D721Med (cell line): ENCODE data around the gene CLMP.
"Not testable (repeated sequence)": the region's sequence is repeated elsewhere in the genome, so short reads cannot be mapped to it uniquely, and the experiment has no call there.

Experiments used
- DNase-seq: peaks from one replicate; pipeline ENCODE4 v3.0.0; 2011; ENCODE audit warnings: low spot score; ENCODE audit not compliant: insufficient read length
- FAIRE-seq: peaks from 2 replicates; lab custom pipeline; 2011; peaks lifted over from hg19 to GRCh38; lab: Jason Lieb, UNC
- TF ChIP-seq, protein P1 (sequence below): IDR thresholded peaks from 2 replicates; pipeline ENCODE4 v1.5.1; 2012; ENCODE audit warnings: mild to moderate bottlenecking, control low read depth; ENCODE audit not compliant: insufficient read depth; ENCODE audit errors: missing control alignments

CLMP gene

DNA sequence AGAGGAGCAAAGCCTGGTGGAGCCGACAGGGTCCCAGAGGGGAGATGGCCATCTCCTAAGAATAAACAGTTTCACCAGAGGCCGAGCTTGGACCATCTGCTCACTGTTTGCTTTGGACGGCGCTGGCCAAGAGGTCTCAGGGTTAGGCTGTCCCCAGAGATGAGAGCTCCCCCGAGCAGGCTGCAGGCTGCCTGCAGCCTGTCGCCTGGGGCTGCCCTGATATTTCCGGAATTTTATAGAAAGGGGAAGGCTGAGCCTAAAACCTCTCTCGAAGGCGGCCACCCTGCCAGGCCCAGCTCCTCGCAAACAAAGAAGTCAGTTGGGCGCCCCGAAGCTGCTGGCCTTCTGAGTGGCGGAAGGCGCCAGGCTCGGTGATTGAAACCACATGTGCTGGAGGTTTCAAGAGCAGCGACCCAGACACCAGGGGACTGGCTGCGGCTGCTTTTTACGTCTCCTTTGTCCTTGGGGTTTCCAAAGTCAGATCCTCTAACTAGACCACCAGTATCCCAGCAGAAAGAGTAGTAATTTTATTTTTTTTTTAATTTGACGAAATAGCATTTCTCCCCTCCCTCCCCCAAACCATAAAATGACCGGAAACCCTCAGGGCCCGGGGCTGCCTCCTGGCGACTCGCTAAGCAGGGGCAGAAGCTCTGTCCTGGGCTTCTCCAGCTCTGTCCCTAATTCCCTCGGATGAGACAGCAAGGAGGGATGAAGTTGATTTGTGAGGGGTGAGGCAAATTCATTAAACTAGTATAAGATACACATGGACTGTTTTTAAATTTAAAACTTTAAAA is 57.4 kb downstream of the CLMP start:
- no peak for FAIRE-seq
- DNase-seq = no peak
- TF ChIP-seq, protein P1, sequence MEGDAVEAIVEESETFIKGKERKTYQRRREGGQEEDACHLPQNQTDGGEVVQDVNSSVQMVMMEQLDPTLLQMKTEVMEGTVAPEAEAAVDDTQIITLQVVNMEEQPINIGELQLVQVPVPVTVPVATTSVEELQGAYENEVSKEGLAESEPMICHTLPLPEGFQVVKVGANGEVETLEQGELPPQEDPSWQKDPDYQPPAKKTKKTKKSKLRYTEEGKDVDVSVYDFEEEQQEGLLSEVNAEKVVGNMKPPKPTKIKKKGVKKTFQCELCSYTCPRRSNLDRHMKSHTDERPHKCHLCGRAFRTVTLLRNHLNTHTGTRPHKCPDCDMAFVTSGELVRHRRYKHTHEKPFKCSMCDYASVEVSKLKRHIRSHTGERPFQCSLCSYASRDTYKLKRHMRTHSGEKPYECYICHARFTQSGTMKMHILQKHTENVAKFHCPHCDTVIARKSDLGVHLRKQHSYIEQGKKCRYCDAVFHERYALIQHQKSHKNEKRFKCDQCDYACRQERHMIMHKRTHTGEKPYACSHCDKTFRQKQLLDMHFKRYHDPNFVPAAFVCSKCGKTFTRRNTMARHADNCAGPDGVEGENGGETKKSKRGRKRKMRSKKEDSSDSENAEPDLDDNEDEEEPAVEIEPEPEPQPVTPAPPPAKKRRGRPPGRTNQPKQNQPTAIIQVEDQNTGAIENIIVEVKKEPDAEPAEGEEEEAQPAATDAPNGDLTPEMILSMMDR = no peak

DNA sequence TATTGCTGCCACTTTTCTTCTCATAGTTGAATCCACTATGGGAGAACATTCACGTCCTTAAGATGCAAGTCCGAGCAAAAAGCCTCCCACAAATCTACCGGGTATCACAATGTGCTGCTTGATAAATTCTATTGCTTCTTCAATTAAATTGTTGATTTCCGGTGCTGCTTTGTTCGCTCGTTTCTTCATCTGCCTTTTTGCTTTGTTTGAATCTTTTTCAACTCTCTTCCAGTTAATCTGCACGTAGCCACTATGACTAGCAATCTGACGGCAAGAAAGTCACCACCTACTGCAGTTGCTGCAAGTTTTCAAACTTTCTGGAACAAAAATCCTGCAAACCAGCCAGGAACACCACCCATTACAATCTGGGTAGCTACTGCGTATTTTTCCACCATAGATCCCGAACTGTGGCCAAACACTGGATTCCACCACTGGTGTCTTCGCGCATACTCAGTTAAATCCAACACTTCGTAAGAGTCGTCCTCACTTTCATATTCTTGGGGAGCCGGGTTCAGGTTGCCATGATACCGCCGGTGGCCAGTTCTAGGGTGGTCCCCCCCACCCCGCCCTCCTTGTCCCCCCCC is 59.1 kb downstream of the CLMP start:
- DNase-seq (no peak), FAIRE-seq (no peak)
- TF ChIP-seq, protein P1 = no peak

DNA sequence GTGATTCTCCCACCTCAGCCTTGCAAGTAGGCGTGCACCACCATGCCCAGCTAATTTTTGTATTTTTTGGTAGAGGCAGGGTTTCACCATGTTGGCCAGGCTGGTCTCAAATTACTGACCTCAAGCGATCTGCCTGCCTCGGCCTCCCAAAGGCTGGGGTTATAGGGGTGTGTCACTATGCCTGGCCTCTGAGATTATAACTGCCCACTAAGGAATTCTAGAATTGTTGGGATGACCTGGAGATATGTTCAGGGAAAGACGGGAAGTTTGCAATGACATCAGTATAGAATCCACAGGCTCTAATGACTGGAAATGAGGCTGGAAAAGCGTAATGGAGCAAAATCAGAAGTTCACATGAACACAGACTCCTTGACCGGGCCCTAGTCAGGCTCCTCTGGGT is 62.2 kb downstream of the CLMP start:
- FAIRE-seq = no peak
- TF ChIP-seq, protein P1 = no peak
- no peak for DNase-seq

DNA sequence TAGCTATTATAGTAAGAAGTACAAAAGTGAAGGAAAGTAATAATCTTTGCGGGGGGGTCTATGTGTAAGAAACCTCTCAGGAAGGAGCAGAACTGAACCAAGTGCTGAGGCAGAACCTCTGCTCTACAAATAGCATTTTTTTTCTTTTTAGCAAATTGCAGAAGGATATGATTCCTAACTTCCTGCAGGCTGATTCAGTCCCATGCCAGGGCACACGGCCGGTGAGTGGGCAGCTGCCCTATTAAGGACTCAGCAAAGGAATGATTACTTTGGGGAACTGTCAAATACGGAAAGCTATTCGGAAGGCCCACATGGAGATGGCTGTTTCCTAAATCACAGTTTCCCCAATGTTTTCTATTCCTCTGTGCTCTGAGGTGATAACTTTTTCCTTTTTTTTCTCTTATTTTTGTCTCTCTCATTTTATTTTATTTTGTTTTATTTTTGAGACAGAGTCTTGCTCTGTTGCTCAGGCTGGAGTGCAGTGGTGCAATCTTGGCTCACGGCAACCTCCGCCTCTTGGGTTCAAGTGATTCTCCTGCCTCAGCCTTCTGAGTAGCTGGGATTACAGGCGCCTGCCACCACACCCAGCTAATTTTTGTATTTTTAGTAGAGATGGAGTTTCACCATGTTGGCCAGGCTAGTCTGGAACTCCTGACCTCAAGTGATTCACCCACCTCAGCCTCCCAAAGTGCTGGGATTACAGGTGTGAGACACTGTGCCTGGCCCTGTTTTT is 62.8 kb downstream of the CLMP start:
- not testable (repeated sequence) for FAIRE-seq, DNase-seq

DNA sequence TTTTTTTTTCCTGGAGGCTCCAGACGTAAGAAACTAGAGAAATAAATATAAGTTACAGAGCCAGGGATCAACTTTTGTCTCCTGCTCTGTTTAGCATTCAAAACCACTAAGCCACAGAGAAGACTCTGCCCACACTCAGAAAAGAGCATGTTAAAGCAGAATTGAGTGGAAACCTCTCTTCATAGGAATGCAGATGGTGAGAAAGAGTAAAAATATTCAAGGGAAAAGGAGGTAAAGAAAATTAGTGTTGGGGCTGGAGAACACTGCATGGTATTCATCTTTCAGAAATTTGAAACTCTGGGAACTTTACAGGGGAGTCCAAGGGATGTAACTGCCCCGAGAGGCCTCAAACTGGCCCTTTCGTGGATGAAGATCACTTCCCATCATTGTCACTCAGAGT is 65.1 kb downstream of the CLMP start:
- TF ChIP-seq, protein P1 = no peak
- no peak for DNase-seq
- FAIRE-seq = no peak

DNA sequence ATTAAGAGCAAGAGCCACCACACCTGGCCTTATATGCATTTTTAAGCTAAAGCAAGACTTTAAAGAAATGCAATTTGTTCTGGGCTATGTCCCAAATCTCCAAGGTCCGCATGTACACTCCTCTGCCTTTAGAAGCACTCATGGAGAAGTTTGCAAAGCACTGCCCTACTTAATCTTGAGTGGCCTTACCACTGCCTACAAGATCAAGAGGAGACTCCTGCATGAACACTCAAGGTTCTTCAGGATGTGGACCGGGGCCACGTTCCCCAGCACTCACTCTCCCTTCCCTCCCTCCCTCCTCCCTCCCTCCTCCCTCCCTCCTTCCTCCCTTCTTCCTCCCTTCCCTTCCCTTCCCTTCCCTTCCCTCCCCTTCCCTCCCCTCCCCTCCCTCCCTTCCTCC is 69.9 kb downstream of the CLMP start:
- DNase-seq (no peak), FAIRE-seq (no peak)

DNA sequence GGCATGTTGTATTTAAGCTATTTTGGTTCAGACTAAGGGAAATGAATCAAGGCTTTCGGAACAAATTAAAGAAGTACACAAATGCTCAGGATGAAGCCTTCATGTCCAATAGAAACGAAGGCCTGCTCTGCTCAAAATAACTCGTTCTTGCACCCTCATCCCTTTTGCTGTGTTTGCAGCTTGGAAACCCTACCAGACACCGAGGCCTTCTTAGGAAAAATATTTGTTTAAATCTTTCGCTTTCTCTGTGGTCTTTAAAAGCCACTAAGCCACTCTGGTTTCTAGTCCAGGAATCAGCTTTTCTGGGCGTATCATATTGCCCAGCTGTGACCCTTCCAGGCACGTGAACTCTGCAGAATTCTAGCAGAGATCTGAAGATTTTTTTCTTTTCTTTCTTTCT is 72.2 kb downstream of the CLMP start:
- DNase-seq (no peak), FAIRE-seq (no peak)
- TF ChIP-seq, protein P1 = no peak

More for the DNA sequence above, 69.9 kb downstream of the CLMP start:
- TF ChIP-seq, protein P1 = no peak
